Adrenal gland (tissue), 12 donors: ENCODE data around the gene CNR1. TPM values are rescaled to one million over a fixed set of nuclear protein-coding genes. Genes with fewer than 3 reads are reported as not detected.

Experiments
- DNase-seq, 7 donors: peaks; one replicate each; pipeline ENCODE4 v3.0.0-alpha.2; 2019 to 2020
- H3K27ac ChIP-seq, 5 donors: fragments of 200-600 bp; sonication (generic) in 4 of 5; 1 replicate in 3 of 5; 2 replicates in 2 of 5; pipeline versions ENCODE4 v1.5.1 to v1.8.0; 2016 to 2020; ENCODE audit warnings: mild to moderate bottlenecking in 1 of 5
- H3K27me3 ChIP-seq: fragments of 200-600 bp; 2 replicates; pipeline ENCODE4 v1.8.0; 2021
- H3K36me3 ChIP-seq, 2 donors: fragments of 200-600 bp; replicated peaks in 1 of 2; 1 replicate in 1 of 2; 2 replicates in 1 of 2; pipeline versions ENCODE4 v1.5.1 to v1.8.0; 2018 to 2022
- H3K4me1 ChIP-seq, 2 donors: fragments of 200-600 bp; replicated peaks in 1 of 2; 1 replicate in 1 of 2; 2 replicates in 1 of 2; pipeline versions ENCODE4 v1.5.1 to v1.8.0; 2018 to 2021
- H3K4me3 ChIP-seq, 4 donors: fragments of 200-600 bp; sonication (generic) in 3 of 4; one replicate each; pipeline ENCODE4 v1.5.1; 2016 to 2018
- H3K9me3 ChIP-seq, 3 donors: fragments of 200-600 bp; sonication (generic) in 1 of 3; replicated peaks in 1 of 3; 1 replicate in 2 of 3; 2 replicates in 1 of 3; pipeline versions ENCODE4 v1.5.1 to v1.8.0; 2016 to 2021
- POLR2A ChIP-seq, 2 donors: fragments of 450-650 bp; IDR thresholded peaks; one replicate each; pipeline ENCODE4 v1.6.1; 2017; ENCODE audit warnings: antibody characterized with exemption in 2 of 2, mild to moderate bottlenecking in 2 of 2, moderate library complexity in 1 of 2
- WGBS, 4 donors: extraction: QIAGEN DNeasy Blood & Tissue Kit in 2 of 4; methylation state at CpG; one replicate each; pipeline versions ENCODE4 v1.1.5 to v1.1.7; 2013 to 2017; 5-methylcytosine and 5-hydroxymethylcytosine counted together
- intact Hi-C, 2 donors: fragments of 100-400 bp; cut with DNase I; formaldehyde crosslinking; loops; one replicate each; pipeline versions ENCODE4 v1.14.1 to v1.15.0; 2022 to 2023
- polyA plus RNA-seq, 3 donors: library from polyadenylated mRNA; stranded (reverse); fragments of 200-250 nt in 2 of 3; fragments of 350-450 nt in 1 of 3; fragmentation: Illumina TruSeq in 1 of 3; extraction: RNeasy Lipid Tissue Mini Kit (QIAGEN cat#74804) in 1 of 3; gene quantifications; one replicate each; pipeline ENCODE4 v1.2.3, GENCODE V29; 2013 to 2014
- total RNA-seq, 9 donors: library from RNA; depleted of rRNA in 4 of 9; stranded (reverse); fragments of >200 nt in 4 of 9; fragments of 120-200 nt in 1 of 9; fragmentation: NEBNext Ultra II Directional in 1 of 9; extraction: Animal tissue kit (Norgen Biotek cat#: 25700) in 1 of 9; gene quantifications; one replicate each; pipeline versions ENCODE4 v1.1.0 to v1.2.4, GENCODE V29; 2013 to 2023
- TF ChIP-seq, protein P1 (sequence below), 6 experiments: fragments of 450-650 bp in 4 of 6; fragments of 200-600 bp in 2 of 6; sonication (generic) in 1 of 6; IDR thresholded peaks; 1 replicate in 5 of 6; 2 replicates in 1 of 6; pipeline versions ENCODE4 v1.5.1 to v1.8.0; 2016 to 2021; ENCODE audit warnings: antibody characterized with exemption in 6 of 6, mild to moderate bottlenecking in 2 of 6, moderate library complexity in 1 of 6
- donor health status: healthy with polysubstance abuse.
- donor health status: Bipolar disorder and iron deficiency.
- donor health status: DM: yes; HTN: yes; CAD: no.
- donor health status: DM: no; HTN: no; CAD: no.
- donor health status: DM: no; HTN: no; CAD: no.
- donor health status: DM: yes; HTN: yes; CAD: no.

Gene CNR1
- total and polyA plus RNA-seq, 12 donors, result 0.83 to 38.3 (median 6.9) TPM

DNA sequence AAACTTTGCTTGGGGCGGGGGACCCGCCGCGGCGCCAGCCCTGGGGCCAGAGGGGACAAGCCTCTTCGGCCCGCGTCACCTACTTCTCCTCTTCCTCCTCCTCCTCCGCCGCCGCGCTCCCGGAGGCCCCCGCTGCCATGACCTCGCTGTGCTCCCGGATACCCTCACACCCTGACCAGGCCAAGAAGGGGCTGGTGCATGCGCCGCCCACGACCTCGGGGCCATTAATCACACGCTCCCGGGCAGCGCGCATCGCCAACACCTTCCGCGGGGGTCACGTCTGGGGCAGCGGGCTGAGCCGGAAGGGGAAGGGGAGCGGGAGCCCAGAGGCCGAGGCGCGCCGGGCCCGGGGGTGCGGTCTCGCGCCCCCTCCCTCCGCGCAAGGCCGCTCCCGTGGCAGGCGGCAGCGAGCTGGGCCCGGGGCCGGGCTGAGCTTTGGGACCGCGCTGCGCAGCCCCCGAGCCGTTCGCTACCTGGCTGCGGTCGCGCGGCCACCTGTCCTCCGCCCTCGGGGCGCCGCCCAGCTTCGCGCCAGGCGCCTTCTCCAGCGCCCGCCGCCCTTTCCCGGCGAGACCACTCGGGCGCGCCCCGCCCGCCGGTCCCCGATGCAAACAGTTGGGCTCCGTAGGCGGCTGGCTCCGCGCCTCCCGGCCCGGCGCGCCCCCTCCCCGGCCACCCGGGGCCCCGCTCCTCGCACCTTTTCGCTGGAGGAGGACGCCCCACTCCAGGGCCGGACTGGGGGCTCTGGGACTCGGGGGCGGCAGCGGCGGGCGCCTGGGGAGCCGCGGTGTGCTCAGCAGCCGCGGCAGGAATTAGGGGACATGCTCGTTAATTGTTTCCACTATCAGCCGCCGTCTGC is 575 bp upstream of the CNR1 start:
- peak in 4 of 7 donors; percentile 16 to 24 (median 22) for DNase-seq

DNA sequence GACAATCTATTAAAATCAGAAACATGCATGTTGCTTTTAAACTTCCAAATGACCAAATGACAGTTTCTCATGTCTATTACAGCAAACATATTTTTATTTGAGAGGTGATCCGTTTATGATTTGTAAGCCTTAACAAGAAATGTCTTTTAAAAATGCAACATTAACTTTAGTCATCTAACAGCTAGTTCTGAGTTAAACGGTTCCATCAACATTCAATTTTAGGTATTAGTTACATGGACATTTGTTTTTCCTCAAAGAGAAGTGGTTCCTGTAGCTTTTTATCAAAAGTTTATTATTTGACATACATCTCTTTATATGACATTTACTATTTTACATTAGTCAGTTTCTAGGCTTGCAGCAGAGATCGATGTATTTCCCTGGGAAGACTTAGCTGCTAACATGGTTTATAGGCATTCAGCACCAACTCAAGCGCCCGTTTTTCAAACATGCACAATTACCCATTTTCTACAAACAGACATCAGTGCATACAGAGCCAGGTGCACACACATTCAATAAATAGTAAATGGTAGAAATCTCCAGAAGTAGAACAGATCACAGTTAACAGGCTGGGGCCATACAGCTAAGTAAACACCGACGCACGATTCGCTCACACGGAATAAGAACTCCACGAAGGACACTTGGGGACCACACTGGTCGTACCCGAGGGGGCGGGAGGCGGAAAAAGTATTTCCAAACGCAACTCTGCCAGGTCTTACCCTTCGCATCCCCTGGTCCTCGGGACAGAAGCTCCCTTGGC is 882 bp downstream of the CNR1 start:
- Histone ChIP-seq H3K36me3 (no peaks in the 10 kb centered on the region), H3K27ac (peak overlapping the region in 1 of 5 donors; percentile 32), H3K4me3 (peak overlapping the region in 2 of 4 donors; percentile 36 to 70), H3K27me3 (peaks cover 23% of the 10 kb centered on the region), H3K9me3 (no peaks in the 10 kb centered on the region), H3K4me1 (peaks cover 8 to 24% of the 10 kb centered on the region in 2 donors)
- TF ChIP-seq, protein P1, sequence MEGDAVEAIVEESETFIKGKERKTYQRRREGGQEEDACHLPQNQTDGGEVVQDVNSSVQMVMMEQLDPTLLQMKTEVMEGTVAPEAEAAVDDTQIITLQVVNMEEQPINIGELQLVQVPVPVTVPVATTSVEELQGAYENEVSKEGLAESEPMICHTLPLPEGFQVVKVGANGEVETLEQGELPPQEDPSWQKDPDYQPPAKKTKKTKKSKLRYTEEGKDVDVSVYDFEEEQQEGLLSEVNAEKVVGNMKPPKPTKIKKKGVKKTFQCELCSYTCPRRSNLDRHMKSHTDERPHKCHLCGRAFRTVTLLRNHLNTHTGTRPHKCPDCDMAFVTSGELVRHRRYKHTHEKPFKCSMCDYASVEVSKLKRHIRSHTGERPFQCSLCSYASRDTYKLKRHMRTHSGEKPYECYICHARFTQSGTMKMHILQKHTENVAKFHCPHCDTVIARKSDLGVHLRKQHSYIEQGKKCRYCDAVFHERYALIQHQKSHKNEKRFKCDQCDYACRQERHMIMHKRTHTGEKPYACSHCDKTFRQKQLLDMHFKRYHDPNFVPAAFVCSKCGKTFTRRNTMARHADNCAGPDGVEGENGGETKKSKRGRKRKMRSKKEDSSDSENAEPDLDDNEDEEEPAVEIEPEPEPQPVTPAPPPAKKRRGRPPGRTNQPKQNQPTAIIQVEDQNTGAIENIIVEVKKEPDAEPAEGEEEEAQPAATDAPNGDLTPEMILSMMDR (IDR thresholded peaks at IDR 0.05), result no peak
- TF ChIP-seq POLR2A (IDR thresholded peaks at IDR 0.05), result no peak
- DNase-seq, result no peak
- WGBS, 4 donors, result 6 to 8% (median 6%) methylated on average over 15 to 18 of the region's 18 CpGs
- intact Hi-C loops, result no loop called here

More for the DNA sequence above, 575 bp upstream of the CNR1 start:
- no peaks in the 10 kb centered on the region for H3K36me3 ChIP-seq
- peak overlapping the region in 3 of 4 donors; percentile 36 to 70 (median 66) for H3K4me3 ChIP-seq
- intact Hi-C loops, result no loop called here
- WGBS, 4 donors, result 0 to 1% (median 1%) methylated on average over 2 to 103 of the region's 103 CpGs
- peak overlapping the region in 2 of 5 donors; percentile 29 to 32 for H3K27ac ChIP-seq
- H3K27me3 ChIP-seq, result peaks cover 23% of the 10 kb centered on the region
- H3K9me3 ChIP-seq, result no peaks in the 10 kb centered on the region
- peaks cover 8 to 24% of the 10 kb centered on the region in 2 donors for H3K4me1 ChIP-seq
- TF ChIP-seq, protein P1 (IDR thresholded peaks at IDR 0.05), result no peak
- TF ChIP-seq POLR2A (IDR thresholded peaks at IDR 0.05), result no peak

DNA sequence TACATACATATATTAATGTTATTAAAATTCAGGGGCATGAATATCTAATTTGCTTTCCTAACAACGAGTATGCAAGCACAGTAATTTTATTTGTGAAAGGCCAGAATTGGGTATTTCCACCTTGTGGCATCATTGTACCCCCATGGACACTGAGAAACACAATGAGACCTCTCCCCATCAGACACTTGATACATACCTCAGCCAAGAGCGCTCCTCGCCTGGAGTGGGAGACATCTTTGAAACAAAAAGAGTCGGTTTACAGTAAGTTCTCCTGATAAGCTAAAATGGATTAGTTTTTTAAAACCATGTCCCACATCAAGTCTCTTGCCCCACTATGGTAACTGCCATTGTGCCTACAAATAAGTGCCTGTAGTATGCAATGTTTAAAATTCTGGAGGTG is 2.1 kb downstream of the CNR1 start:
- intact Hi-C loops, result no loop called here
- H3K9me3 ChIP-seq, result no peaks in the 10 kb centered on the region
- DNase-seq, result no peak
- peaks cover 8 to 24% of the 10 kb centered on the region in 2 donors for H3K4me1 ChIP-seq
- WGBS, 4 donors, result 74 to 83% (median 78%) methylated on average over 4 of the region's 4 CpGs
- TF ChIP-seq, protein P1 (IDR thresholded peaks at IDR 0.05), result no peak
- no peak for TF ChIP-seq POLR2A (IDR thresholded peaks at IDR 0.05)
- H3K27me3 ChIP-seq, result peaks cover 23% of the 10 kb centered on the region
- no peaks in the 10 kb centered on the region for H3K36me3 ChIP-seq
- no peak overlapping the region for H3K27ac ChIP-seq
- no peak overlapping the region for H3K4me3 ChIP-seq

DNA sequence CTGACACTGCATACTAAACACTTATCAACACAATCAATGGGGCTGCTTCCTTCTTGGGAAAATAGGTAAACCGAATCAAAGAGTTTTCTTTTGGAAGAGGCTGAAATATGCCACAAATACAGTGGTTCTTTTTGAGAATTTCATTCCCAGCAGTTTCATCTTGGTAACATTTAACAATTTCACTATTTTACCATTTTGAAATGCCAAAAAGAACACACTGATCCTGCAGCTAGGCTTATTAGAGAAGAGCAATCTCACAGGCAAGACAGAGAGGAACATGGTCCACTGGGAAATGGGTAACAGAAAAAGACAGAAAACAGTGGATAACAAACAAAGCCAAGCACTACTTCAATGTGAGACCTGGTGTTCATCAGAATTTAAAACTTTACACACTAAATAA is 2.5 kb downstream of the CNR1 start:
- H3K27me3 ChIP-seq, result peaks cover 23% of the 10 kb centered on the region
- no peaks in the 10 kb centered on the region for H3K9me3 ChIP-seq
- H3K4me1 ChIP-seq, result peaks cover 8 to 24% of the 10 kb centered on the region in 2 donors
- TF ChIP-seq, protein P1 (IDR thresholded peaks at IDR 0.05), result no peak
- no peak for TF ChIP-seq POLR2A (IDR thresholded peaks at IDR 0.05)
- intact Hi-C loops, result no loop called here
- no peak overlapping the region for H3K27ac ChIP-seq
- 75 to 96% (median 92%) methylated on average over 1 of the region's 1 CpG for WGBS, 4 donors
- no peaks in the 10 kb centered on the region for H3K36me3 ChIP-seq
- no peak for DNase-seq
- H3K4me3 ChIP-seq, result no peak overlapping the region
